SIG-M5 treated with dmso at 0.1 percent for 504 hours (cell line): ENCODE data around the gene USP44.

Experiments used
- DNase-seq: peaks from one replicate; lab custom pipeline; 2025; ENCODE audit not compliant: unreplicated experiment; lab: John Stamatoyannopoulos, UW

The USP44 gene

GRCh38 chr12:95548539-95549391, 2.5 kb downstream of the USP44 start:
- no peak for DNase-seq

DNA sequence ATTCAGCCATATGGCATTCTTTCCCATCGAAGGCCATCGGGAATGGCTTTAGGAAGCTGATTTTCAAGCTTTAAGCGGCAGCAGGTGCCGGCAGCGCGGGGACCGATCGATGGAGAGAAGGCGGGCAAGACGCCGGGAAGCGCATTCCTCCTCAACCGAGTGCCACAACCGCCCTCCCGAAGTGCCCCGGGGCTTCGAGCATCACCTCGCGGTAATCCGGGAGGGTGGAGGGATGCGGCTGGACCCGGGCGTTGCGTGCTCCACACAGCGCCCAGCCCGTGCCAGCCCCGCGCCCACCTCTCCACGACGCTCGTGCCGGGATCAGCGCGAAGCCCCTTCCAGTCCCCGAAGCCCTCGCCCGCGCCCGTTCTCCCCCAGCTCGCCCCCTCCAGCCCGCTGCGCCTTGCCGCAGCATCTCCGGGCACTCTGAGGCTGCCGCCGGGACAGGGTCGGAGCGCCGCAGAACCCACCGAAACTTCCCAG, 3.2 kb downstream of the USP44 start:
- no peak for DNase-seq

DNA sequence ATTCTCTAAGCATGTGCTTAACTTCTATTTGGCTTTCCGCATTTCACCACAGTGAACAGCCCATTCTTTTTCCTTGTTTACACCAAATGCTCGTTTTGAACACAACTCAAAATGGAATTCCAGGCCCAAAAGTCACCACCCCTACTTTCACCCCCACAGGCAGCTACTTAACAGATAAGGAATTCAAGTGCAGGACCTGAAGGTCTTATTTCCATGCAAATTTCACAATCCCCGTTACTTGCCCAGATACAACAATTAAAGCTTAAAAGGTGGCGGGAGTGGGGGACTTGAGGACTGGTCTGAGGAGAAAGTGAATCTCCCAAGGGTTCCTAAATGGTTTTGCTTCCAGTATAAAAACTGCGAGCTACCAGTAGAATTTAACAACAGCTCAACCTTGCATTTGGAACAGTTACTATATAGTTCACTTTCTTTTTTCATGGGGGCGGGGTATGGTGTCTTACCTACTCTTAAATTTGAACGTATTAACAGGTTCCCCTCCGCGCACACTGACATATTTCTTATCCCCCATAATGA, 3.7 kb downstream of the USP44 start:
- DNase-seq = no peak

DNA sequence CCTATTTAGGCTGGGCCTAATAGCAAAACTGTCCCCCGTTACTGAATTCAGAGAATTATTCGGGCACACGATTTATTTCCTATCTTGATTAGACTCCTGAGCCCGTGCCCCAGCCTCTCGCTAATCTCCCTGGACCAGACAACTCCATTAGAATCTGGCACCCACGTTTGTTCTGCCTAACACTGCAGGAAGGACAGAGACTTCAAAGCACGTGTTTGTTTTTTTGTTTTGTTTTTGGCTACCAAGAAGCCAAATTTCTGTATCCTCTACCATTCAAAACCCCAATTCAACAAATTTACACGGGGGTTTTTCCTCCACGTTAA, 4.8 kb downstream of the USP44 start:
- no peak for DNase-seq

DNA sequence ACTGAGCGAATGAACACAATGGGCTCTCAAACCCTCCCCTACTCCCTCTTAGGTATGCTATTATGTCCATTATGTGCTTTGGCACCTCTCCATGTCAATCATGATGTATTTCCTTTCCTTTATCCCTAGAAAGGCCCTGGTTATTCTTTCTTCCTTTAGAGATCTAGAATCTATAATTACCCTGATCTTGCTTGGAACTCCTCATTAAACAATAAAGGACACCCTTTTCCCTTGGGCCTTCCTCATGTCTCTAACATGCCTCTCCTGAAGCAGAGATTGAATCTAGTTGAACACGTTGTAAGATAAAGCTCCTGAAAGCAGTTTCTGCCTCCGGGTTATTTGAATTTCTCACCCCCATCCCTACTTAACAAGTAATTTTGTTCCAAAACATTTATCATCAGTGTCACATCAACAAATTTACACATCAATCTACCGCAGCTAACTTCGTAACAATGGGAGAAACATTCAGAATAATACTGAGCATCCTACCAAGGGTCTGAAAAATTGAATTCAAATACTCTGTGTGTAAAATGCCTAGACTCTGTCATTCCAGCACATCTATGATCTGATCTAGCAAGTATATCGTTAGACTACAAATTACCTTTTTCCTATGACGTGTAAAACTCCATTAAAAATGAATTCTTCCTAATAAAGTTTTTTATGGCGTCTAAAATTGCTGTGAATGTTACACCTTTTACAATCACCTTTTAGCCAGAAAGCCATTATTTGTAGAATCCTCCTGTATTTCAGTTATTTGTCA, 5.4 kb downstream of the USP44 start:
- DNase-seq = no peak

GRCh38 chr12:95545303-95545702, 6.0 kb downstream of the USP44 start:
- DNase-seq = no peak

DNA sequence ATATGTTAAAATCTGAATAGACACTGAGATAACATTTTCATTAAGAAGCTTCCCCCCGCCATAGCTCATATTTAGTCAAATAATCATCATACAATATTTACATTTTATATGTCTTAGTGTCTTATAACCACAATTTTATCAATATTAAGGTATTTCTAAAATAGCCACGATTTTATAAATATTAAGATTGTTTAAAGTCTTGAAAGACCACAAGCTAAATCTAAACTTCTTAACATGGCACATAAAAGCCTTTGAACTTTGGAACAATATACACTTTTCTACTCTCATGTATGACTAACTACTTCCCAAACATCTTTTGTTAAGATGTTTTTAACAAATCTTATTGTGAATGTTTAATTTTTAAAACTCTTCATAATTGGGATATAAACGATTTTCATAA, 6.5 kb downstream of the USP44 start:
- DNase-seq = no peak

DNA sequence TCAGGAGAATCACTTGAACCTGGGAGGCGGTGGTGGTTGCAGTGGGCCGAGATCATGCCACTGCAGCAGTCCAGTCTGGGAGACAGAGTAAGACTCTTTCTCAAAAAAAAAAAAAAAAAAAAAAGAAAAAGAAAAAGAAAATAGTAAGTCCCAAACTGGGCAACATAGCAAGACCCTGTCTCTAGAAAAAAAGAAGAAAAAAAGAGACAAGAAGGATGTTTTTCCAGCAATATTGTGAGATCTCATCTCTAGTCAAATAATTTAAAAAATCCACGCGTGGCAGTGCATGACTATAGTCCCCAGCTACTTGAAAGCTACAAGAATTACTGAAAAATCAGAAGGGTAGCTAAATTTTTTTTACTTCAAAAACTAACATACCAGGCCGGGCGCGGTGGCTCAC, 8.0 kb downstream of the USP44 start:
- no peak for DNase-seq

GRCh38 chr12:95541436-95541835, 9.8 kb downstream of the USP44 start:
- DNase-seq = no peak

GRCh38 chr12:95538656-95539055, 12.6 kb downstream of the USP44 start:
- no peak for DNase-seq

GRCh38 chr12:95538006-95538405, 13.3 kb downstream of the USP44 start:
- no peak for DNase-seq

DNA sequence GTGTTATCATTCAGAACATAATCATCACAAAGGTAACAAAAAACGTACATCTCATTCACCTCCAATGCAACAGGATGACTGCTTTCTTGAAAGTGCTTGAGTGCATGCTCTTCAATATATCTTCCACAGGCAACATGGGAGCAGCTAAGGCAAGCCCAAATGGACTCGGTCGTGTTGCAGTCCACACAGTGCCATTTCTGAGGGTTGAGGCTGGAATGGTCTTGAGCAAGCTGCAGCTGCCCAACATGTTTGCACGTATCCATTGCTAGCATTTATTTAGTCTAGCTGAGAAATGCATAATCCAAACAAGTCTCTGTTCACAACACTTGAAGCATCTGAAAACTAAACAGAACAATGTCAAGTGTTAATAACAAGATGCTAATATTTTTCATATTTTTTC, 17.3 kb downstream of the USP44 start:
- no peak for DNase-seq

GRCh38 chr12:95532851-95533250, 18.4 kb downstream of the USP44 start:
- DNase-seq = no peak

GRCh38 chr12:95529693-95530225, 21.5 kb downstream of the USP44 start:
- no peak for DNase-seq

DNA sequence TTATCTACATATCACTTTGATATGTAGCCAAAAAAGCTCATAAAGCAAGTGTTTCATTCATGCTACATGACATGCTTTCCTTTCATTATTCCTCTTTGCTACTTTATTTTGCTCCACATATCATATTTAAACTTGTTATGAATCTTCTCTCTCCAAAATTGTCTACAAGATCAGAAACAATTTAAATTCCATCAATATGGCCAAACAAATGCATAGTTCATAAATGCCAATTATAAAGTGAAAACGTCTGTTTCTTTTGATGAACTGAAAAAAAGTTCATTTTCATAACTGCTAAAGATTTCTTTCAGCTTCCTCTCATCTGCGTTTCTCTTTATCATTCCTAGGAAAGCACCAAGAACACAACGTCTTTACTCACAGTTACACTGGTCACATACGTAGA, 22.8 kb downstream of the USP44 start:
- no peak for DNase-seq

- DNase-seq = no peak
Observed at GRCh38 chr12:95522692-95523091, 28.6 kb downstream of the USP44 start.

GRCh38 chr12:95520816-95521215, 30.5 kb downstream of the USP44 start:
- no peak for DNase-seq

DNA sequence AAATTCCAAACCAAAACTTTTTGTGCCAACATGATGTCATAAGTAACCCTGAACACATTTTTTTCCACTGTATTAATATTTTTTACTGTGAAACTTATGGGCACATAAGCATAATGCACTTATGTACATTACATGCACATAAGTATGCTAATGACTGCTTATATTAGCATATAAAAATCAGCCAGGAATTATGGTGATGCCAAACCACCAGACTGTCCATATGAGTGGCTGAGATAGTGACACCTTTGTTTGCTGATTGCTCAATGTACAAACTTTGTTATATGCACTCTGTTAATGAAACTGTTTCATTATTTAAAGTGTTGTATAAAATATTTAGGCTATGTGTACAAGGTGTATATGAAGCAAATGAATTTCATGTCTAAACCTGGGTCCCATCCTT, 32.3 kb downstream of the USP44 start:
- no peak for DNase-seq

GRCh38 chr12:95517246-95517645, 34.0 kb downstream of the USP44 start:
- DNase-seq = no peak

GRCh38 chr12:95516757-95517156, 34.5 kb downstream of the USP44 start:
- DNase-seq = no peak

GRCh38 chr12:95515197-95515596, 36.1 kb downstream of the USP44 start:
- no peak for DNase-seq

GRCh38 chr12:95513599-95513998, 37.7 kb downstream of the USP44 start:
- no peak for DNase-seq
